GM21447 (cell line): ENCODE results near the gene DENND1B.
A peak's percentile ranks its signal among the peaks of the same experiment; 100 is the strongest.

Experiments used
- ATAC-seq: cut with Tn5 transposase; IDR thresholded peaks from one replicate; pipeline ENCODE4 v1.9.1; 2021; ENCODE audit not compliant: unreplicated experiment

The DENND1B gene

DNA sequence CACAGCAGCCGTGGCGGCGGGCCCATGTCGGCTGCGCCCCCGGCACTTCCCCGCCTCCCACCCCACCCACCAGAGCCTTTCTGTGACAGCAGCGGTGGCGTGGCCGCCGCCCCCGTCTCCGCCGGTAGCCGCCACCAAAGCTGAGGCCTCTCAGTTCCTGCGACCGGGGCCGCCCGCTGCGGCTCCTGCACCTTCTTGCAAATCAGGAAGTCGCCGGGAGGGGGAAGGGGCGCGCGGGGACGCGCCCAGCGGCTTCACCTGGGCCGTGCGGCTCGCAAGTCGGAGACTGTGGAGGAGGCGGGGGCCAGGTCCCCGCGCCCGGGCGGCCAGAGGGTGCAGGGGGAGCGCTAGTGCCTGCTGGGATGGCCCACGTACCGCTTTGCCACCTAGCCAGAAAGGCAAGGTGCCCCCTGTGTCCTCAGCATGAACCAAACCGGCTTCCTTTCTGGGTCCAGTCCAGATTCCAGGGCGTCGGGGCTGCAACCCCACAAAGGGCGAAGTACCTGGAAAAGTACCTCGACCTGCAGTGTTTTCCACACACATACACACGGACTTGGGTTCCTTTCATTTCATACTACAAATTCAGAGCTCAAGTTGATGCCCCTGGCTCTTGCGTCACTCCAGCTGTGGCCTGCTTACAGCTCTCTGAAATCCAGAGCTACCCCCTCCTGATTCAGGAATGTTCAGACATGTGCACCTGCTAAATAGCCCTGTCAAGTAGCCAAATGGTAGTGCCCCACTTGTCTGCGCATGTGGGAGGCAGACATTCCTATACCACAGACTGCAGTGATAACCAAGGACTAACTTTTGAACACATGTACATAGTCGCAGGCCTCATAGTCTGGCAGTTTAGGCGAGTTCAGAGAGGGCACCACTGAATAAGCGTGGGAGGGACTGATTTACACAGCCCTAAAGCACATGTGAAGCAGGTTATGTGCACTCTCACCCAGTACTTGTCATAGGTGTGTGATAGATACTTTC, at the start of gene DENND1B:
Gene DENND1B, minus strand, starts transcription at position 199 of the 981 bp plus-strand sequence. CDS start 325 bp downstream, outside the sequence.
- peak; percentile 65 for ATAC-seq

GRCh38 chr1:197814306-197814705, 39.0 kb upstream of the DENND1B start:
- no peak for ATAC-seq

DNA sequence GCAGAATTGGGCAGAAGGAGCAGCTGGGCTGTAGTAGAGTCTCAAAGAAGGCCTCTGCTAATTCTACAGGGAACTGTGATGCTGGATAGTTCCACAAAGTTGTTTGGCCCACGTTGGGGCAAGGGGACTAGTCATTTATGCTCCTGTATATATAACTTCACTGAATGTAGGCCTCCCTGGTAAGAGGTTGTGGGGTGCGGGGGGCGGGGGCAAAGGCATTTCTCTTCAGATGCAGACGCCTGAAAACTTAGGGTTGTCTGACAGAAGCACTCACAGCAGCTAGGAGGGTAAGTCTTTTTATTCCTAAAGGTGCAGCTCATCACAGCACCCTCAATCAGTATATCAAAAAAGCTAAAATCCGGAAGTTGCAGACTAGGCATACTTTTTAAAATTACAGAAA, 38.5 kb upstream of the DENND1B start:
- ATAC-seq: no peak

DNA sequence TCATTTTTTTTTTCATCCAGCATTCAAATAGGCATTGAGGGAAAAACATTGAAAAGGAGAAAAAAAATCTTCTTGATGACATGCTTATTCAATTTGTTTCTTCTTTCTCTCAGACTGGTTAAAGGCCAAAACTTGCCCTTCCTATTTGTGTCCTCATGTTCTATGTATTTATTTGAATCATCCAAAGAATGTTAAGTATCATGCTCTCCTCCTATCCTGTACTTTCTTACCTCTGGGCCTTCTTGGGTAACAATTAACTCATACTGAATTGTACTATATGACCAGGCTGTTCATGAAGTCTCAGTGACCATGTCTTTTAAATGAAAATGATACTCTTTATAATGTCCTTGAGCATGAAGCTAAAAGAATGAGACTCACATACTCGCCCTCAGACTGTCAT, 36.5 kb upstream of the DENND1B start:
- ATAC-seq: no peak

- no peak for ATAC-seq
Observed at GRCh38 chr1:197810812-197811211, 35.5 kb upstream of the DENND1B start.

- ATAC-seq: no peak
Observed at GRCh38 chr1:197808880-197809279, 33.6 kb upstream of the DENND1B start.

DNA sequence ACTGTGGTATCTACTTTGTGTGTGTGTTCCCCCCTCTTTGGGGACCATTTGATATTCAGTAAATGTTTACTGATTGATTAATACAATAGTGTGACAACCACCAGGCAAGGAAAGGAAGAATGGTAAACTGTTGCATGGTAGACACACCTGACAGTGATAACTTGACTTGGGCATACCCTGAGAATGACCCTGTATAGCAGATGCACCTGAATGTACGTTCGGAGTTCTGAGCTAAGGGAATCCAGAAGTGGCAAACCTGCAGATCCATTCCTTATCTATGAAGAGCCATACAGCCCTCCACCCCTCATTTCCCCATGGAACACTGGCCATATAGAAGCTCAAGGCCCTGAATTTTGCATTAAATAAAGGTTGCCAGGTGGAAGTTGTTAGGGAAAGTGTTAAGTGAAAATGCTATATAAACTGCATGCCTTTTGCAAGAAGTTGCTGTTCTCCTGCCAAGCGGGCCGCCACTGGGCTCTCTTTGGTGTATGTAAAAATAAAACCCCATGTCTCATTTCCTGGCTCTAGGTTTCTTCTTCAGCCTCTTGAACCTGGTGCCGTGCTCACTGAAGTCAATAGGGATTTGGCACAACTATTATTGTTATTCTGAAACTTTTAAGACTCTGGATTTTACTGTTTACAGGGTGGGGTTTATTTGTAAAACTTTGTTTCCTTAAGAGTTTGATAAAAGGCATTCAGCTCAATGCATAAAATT, 32.6 kb upstream of the DENND1B start:
- no peak for ATAC-seq

DNA sequence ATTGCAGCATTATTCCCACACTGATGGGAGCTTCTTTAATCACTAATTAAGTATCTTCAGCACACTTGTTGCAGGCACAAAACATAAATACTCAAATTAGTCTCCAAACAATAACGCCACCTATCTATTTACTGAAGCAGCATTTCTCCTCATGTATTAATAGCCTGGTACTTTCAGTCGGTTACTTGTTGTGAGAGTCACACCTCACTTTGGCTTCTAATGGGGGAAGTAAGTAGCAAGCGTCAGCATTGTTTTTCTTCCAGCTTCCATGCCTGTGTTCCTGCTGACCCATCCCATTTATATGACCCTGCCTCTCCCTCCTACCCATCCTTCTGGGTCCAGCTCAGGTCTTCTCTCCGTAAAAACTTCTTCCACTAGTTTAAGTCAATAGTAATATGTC, 31.9 kb upstream of the DENND1B start:
- ATAC-seq: peak; percentile 85

DNA sequence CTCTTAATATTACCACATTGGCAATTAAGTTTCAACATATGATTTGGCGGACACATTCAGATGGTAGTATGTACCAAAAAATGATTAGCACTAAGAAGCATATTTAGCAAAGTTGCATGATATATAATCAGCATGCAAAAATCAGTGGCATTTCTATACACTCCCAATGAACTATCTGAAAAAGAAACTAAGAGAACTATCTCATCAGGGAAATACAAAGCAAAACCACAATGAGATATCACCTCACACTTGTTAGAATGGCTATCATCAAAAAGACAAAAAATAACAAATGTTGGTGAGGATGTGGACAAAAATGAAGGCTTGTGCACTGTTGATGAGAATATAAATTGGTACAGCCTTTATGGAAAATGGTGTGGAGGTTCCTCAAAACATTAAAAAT, 31.4 kb upstream of the DENND1B start:
- ATAC-seq: no peak

- no peak for ATAC-seq
Observed at GRCh38 chr1:197801684-197802083, 26.4 kb upstream of the DENND1B start.

- ATAC-seq: no peak
Observed at GRCh38 chr1:197801111-197801482, 25.8 kb upstream of the DENND1B start.

GRCh38 chr1:197800379-197801110, 25.3 kb upstream of the DENND1B start:
- no peak for ATAC-seq

DNA sequence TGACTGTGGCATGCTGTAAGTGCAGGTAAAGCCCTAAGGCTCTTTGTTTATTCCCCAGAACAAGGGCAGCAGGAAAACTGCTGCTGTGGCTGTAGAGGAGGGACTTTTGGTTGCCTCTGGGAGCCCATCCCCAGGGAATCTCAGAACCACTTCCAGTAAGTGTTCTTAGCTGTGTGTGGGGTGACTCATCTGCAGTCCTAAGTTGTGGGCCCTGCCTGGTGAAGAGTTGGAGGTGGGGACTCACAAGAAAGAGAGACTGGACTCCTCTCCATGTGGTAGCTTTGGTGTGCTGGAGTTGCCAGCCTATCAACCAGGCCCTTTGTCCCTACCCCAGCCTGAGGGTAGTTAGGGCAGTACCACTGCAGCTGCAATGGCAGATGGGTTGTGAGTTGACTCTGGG, 24.0 kb upstream of the DENND1B start:
- no peak for ATAC-seq

GRCh38 chr1:197798492-197798891, 23.2 kb upstream of the DENND1B start:
- no peak for ATAC-seq

DNA sequence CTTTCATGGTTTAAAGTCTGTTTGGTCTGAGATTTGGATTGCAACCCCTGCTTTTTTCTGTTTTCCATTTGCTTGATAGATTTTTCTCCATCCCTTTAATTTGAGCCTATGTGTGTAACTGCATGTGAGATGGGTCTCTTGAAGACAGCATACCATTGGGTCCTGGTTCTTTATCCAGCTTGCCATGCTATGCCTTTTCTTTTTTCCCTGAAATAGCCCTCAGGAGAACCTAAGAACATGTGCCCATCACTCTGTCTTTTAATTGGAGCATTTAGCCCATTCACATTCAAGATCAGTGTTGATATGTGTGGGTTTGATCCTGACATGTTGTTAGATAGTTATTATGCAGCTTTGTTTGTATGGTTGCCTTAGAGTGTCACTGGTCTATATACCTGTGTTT, 21.7 kb upstream of the DENND1B start:
- ATAC-seq: no peak

DNA sequence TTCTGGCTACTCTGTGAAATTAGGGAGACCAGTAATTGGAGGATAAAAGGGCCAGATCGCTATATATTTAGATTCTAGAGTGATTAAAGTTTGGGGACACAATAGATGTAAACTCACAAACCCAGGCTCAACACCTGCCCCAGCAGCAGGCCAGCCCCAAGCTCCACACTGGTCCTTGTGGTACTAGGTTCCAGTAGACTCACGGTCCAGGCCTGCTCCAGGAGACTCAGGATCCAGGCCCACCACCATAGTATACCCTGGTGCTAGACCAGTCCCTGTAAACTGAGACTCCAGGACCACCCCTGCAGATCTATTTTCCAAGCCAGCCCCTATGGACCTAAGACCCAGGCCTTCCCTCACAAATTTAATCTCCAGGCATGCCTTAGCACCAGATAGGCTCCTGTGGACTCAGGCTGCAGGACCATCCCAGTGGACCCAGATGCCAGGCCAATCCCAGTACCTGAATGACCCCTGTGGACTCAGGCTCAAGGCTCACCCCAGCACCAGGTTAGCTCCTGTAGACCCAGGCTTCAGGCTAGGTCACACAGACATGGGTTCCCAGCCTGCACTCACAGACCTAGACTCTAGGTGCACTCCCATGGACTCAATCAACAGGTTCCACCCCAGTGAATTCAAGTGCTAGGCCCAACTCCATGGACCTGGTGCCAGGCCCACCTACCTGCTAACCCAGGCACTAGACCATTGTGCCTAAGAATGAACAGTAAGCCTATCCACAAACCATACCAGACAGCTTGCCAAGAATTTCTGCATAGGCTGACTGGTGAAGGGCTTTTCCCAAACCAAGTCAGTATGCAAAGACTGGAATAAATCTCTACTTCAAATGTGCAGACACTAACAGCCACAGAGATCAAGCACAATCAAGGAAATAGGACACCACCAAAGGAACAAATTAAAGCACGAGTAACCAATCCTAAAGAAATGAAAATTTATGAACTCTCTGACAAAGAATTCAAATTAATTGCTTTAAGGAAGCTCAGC, 13.8 kb upstream of the DENND1B start:
- ATAC-seq: no peak

GRCh38 chr1:197787623-197788536, 12.6 kb upstream of the DENND1B start:
- ATAC-seq: no peak

DNA sequence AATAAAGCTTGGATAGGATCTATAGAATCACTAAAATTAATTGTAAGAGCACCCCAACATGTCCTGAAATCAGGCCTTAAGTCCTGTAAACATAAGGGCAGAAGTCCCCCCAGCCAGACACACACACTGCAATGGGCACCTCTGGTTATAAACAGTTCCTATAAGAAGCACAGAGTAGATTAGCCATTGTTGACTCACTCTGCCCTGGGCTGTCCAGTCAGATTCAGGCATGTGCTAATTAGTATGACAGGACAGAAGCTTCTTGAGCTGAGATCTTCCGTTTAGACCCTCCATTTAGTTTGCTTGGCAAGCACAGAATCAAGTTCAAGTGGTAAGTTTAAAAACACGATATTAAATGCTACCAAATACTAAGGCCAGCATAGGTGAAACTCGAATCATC, 11.8 kb upstream of the DENND1B start:
- no peak for ATAC-seq

DNA sequence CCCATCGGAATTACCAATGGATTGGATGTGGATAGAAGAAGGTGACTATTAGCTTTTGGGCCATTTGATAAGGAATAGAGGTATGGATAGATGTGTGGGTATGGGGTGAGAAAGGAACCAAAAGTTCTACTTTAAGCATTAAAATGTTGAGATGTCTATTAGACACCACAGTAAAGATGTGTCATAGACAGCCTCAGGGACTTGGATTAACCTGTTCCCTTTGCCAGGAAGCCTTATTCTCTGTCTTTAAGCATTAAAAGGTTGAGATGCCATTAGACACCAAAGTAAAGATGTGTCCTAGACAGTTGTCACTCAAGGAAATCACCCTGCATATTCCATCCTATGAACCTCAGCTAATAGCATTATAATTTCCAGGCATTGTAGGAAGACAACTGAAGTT, 11.0 kb upstream of the DENND1B start:
- ATAC-seq: no peak
